Ecto neural progenitor cell (in vitro differentiated cells): Measurements from ENCODE around the gene VANGL1.

Experiments
- DNase-seq: peaks from one replicate; pipeline ENCODE4 v3.0.0-alpha.2; 2018; ENCODE audit warnings: low spot score

Gene VANGL1

GRCh38 chr1:115705085-115705951 lies 63.5 kb downstream of the VANGL1 start:
- no peak for DNase-seq

- no peak for DNase-seq
Measured at GRCh38 chr1:115705963-115706362, 64.2 kb downstream of the VANGL1 start.

GRCh38 chr1:115706587-115707425 lies 65.0 kb downstream of the VANGL1 start:
- DNase-seq, result no peak

GRCh38 chr1:115710859-115711624 lies 69.3 kb downstream of the VANGL1 start:
- no peak for DNase-seq

DNA sequence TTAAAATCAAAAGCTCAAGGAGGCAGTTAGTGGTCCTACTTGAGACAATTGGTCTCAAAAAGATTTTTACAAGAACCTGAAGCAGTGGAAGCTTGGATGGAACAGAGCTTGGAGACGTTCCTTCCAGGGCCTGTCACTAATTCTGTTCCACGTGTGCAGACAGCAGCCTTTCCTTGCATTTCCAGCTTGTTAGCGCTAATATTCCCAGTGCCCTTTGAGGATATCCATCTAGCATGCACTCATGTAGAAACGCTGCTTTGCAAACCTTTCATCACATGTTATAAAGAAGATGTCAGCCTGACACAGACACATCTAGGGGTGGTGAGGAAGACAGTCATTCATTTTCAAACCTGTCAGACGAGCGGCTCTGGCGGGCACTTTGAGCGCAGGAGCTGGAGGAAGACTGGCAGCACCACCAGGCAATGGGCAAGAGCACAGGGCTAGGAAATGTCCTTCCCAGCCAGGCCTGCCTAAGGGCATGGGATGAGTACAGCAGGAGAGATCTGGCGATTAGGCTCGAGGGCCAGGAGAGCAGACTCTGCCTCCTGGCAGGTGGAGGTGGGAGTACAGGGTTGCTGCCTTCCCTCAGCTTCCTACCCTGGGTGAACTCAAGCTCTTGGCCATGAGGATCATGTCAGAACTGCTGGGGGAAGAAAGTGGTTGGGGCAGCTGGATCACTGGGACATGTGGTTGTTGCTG lies 71.3 kb downstream of the VANGL1 start:
- DNase-seq, result no peak

DNA sequence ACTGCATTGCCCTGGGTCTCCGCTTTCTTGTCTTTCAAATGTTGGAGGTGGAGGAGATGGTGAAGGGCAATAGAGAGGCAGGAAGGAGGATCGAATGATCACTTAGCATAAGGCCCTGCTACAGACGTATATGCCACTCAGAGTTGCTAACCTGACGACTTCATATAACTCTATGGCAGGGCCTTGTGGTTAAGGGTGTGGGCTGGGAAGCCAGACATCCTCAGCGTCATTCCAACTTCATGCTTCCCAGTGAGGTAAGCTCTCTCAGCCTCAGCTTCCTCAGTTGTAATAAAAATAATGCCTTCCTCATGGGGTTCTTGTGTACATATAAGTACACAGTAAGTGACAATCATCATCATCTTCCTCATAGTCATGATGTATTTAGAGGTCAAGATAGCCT lies 72.1 kb downstream of the VANGL1 start:
- DNase-seq, result no peak

GRCh38 chr1:115714572-115715141 lies 72.9 kb downstream of the VANGL1 start:
- DNase-seq, result no peak

- DNase-seq, result no peak
Measured at GRCh38 chr1:115717541-115717940, 75.8 kb downstream of the VANGL1 start.

DNA sequence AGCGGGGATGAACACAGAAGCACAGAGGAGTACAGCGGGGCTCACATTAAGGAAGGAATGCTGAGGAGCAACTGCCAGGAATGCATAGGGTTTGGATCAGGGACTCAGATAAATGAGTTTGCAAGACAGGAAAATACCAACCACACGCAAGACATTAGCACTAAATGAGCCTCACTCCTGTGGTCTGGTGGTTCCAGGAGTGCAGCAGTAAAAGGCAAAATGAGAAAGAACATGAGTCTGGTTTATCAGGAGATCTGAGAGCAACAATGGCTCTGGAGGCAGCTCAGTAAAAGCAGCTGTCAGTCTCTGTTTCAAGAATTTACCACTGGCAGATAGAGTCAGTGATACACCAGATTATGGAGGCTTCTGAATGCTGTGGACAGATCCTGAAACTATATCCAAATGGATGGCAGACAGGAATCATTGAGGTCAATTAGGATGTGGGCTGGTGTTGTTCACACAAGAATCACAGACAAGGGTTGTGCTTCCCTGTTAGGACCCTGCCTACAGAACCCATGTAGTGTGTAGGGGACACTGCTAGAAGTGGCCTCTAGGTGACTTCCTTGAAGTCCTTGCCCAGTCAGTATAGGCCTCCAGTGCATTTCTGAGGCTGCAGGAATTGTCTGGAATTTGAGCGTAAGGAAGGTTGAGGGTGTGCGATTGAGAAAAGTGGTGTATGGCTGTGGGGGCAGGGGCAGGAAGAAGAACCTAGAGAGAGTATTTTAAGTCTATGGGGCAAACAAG lies 76.4 kb downstream of the VANGL1 start:
- DNase-seq, result no peak

- DNase-seq, result no peak
Measured at GRCh38 chr1:115719285-115719684, 77.5 kb downstream of the VANGL1 start.

DNA sequence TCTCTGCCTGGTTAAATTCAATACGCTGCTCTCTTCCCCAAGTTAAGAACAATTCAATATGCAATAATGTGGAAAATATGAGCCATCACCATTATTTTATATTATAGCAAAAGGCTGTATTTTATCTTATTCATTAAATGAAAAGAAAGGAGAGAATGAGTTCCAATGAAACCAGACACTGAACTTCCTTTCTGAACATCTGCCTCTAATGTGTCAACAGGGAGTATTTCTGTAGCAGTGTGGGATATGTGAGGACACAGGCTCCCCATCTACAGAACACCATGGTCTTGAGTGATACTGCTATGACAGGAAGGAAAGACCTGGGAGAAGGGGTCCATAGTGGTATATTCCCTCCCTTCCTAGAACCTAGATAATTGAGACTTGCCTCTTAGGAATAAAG lies 80.5 kb downstream of the VANGL1 start:
- DNase-seq, result no peak

GRCh38 chr1:115723756-115724155 lies 82.0 kb downstream of the VANGL1 start:
- DNase-seq, result no peak

- no peak for DNase-seq
Measured at GRCh38 chr1:115725600-115725999, 83.8 kb downstream of the VANGL1 start.

- no peak for DNase-seq
Measured at GRCh38 chr1:115726161-115726560, 84.4 kb downstream of the VANGL1 start.

- no peak for DNase-seq
Measured at GRCh38 chr1:115726570-115726969, 84.8 kb downstream of the VANGL1 start.

- no peak for DNase-seq
Measured at GRCh38 chr1:115727706-115728249, 86.0 kb downstream of the VANGL1 start.

DNA sequence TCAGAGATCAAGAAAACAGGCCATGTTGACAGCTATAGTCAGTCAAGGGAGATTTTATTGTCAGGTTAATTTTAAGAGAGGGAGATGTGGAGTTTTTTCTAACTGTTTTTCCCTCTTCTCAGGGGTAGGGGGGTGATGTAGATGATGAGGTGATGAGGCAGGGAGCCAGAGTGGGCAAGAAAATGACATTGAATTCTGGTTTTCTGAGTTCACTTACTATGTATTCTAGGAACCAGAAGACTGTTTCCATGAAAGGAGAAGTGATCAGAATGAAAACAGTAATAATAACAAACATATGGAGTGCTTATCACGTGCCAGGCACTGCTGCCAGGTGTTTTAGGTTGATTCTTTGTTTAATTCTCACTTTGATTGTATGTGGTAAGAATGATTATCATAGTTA lies 86.6 kb downstream of the VANGL1 start:
- no peak for DNase-seq

- no peak for DNase-seq
Measured at GRCh38 chr1:115729756-115730155, 88.0 kb downstream of the VANGL1 start.

GRCh38 chr1:115732316-115732715 lies 90.5 kb downstream of the VANGL1 start:
- no peak for DNase-seq

DNA sequence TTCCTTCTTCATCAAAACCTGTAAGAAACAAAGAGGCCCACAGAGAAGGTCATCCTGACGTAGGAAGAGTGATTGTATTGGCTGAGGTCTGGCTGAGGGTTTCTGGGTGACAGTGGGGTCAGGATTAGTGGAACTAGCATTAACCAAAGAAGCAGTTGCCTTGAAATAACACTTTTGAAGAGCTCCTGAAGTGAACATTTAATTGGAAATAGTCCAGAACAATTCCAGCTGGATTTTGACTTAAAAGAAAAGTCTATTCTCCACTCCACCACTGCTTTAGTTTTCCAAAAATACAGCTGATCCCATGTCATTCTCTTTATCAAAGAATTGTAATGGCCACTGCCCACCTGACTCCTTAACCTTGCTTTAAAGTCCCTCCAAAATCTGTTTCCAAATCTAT lies 99.0 kb downstream of the VANGL1 start:
- DNase-seq, result no peak
